PC-3 (cell line): ENCODE data around the gene DNAH5.

ENCODE experiments used
- CTCF ChIP-seq: fragments of 300-600 bp; sonication (generic); conservative IDR thresholded peaks from 2 replicates; pipeline ENCODE4 v1.5.1; 2017; ENCODE audit warnings: antibody characterized with exemption, low read depth, mild to moderate bottlenecking, low read length
- EZH2 ChIP-seq: fragments of 300-600 bp; sonication (generic); IDR thresholded peaks from one replicate; pipeline ENCODE4 v1.6.1; 2017; ENCODE audit warnings: antibody characterized with exemption, mild to moderate bottlenecking, low read length; ENCODE audit not compliant: unreplicated experiment
- EZH2phosphoT487 ChIP-seq: fragments of 300-600 bp; sonication (generic); IDR thresholded peaks from 2 replicates; pipeline ENCODE4 v1.6.1; 2018; ENCODE audit warnings: mild to moderate bottlenecking, antibody characterized with exemption, low read length, borderline replicate concordance

GRCh38 chr5:13956471-13956870 is 12.0 kb upstream of the DNAH5 start:
- TF ChIP-seq CTCF (no peak), EZH2 (no peak), EZH2phosphoT487 (no peak)
